PFSK-1 (cell line): ENCODE results near the gene NADK.

Experiments
- POLR2AphosphoS5 ChIP-seq: IDR thresholded peaks from 2 replicates; pipeline ENCODE4 v1.6.1; 2012; ENCODE audit warnings: low read depth, mild to moderate bottlenecking, control low read depth, low read length, moderate library complexity
- REST ChIP-seq, 2 experiments: IDR thresholded peaks; 2 replicates each; pipeline versions ENCODE4 v1.6.1 to v1.8.0; 2011 to 2012; ENCODE audit warnings: low read depth in 2 of 2, low read length in 2 of 2, control low read depth in 1 of 2, inconsistent platforms in 1 of 2, mild to moderate bottlenecking in 1 of 2, moderate library complexity in 1 of 2; ENCODE audit not compliant: insufficient read depth in 1 of 2

GRCh38 chr1:1773874-1774273 is 4.4 kb downstream of the NADK start:
- no peak for TF ChIP-seq REST (IDR thresholded peaks at IDR 0.05; ENCODE audit: insufficient read depth in 1 of 2, low read depth in 2 of 2, low read length in 2 of 2)
- no peak for TF ChIP-seq POLR2AphosphoS5
